ENCODE data around the gene ISL2.

GRCh38 chr15:76366714-76367113 is 30.1 kb downstream of the ISL2 start:
- TF ChIP-seq FOSB (CRISPR knock-in tag; IDR thresholded peaks at IDR 0.05): no peak
- TF ChIP-seq, protein P1, sequence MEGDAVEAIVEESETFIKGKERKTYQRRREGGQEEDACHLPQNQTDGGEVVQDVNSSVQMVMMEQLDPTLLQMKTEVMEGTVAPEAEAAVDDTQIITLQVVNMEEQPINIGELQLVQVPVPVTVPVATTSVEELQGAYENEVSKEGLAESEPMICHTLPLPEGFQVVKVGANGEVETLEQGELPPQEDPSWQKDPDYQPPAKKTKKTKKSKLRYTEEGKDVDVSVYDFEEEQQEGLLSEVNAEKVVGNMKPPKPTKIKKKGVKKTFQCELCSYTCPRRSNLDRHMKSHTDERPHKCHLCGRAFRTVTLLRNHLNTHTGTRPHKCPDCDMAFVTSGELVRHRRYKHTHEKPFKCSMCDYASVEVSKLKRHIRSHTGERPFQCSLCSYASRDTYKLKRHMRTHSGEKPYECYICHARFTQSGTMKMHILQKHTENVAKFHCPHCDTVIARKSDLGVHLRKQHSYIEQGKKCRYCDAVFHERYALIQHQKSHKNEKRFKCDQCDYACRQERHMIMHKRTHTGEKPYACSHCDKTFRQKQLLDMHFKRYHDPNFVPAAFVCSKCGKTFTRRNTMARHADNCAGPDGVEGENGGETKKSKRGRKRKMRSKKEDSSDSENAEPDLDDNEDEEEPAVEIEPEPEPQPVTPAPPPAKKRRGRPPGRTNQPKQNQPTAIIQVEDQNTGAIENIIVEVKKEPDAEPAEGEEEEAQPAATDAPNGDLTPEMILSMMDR (IDR thresholded peaks at IDR 0.05): no peak
- no peak for TF ChIP-seq SREBF2 (IDR thresholded peaks at IDR 0.05)
- no peak for TF ChIP-seq EP300 (IDR thresholded peaks at IDR 0.05)
- TF ChIP-seq RFX5 (IDR thresholded peaks at IDR 0.05): no peak
- TF ChIP-seq PBX3 (IDR thresholded peaks at IDR 0.05): no peak
- TF ChIP-seq ESRRA (IDR thresholded peaks at IDR 0.05; ENCODE audit: borderline replicate concordance, low read length): no peak
- no peak for TF ChIP-seq CBX2 (IDR thresholded peaks at IDR 0.05; ENCODE audit: borderline replicate concordance, low read depth)
- TF ChIP-seq, protein P2, sequence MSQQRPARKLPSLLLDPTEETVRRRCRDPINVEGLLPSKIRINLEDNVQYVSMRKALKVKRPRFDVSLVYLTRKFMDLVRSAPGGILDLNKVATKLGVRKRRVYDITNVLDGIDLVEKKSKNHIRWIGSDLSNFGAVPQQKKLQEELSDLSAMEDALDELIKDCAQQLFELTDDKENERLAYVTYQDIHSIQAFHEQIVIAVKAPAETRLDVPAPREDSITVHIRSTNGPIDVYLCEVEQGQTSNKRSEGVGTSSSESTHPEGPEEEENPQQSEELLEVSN (IDR thresholded peaks at IDR 0.05; ENCODE audit: borderline replicate concordance, low read depth): no peak
- no peak for TF ChIP-seq BHLHE40 (IDR thresholded peaks at IDR 0.05; ENCODE audit: low read depth, low read length)
